NOMO-1 treated with DMSO at 0.1 percent for 48 hours (cell line): ENCODE results near the gene MCM9.
A peak's percentile ranks its signal among the peaks of the same experiment; 100 is the strongest.
"Not testable (repeated sequence)": the region's sequence is repeated elsewhere in the genome, so short reads cannot be mapped to it uniquely, and the experiment has no call there.

Source experiments
- DNase-seq: peaks from one replicate; lab custom pipeline; 2025; ENCODE audit not compliant: unreplicated experiment; lab: John Stamatoyannopoulos, UW

MCM9 gene

DNA sequence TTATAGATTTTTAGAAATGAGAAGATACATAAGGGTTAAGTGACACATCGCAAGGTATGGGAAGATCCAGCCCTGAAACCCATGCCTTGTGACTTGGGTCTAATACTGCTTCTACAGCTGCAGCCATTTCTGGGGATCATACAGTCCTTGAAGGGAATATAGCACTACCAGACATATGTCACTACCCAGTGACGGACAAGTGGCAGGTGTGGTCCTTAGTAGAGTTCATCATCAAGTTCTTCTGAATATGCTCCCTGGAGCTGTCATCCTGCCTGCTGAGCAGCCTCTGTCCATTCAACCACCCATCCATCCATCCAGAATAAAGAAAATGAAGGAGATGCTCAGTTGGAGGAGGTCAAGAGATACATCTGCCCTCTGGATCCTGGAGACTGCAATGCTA is 159.6 kb downstream of the MCM9 start:
- DNase-seq: no peak

DNA sequence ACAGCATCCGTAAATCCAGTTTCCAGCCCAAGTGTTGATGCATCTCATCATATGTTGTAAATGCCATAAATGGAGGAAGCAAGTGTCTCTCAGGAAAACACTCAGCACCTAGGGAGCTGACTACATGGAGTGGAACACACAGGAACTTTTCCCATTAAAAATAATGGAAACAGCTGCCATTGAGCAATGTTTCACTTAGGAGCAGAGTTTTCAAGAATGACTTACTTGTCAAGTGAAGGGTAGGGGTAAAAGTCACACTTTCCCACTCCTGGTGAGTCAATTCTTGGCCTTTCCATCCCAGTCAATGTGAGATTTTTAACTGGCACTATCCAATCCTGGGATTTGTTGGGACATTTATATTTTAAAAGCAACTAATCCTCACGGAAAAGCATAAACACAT is 160.4 kb downstream of the MCM9 start:
- DNase-seq: no peak

DNA sequence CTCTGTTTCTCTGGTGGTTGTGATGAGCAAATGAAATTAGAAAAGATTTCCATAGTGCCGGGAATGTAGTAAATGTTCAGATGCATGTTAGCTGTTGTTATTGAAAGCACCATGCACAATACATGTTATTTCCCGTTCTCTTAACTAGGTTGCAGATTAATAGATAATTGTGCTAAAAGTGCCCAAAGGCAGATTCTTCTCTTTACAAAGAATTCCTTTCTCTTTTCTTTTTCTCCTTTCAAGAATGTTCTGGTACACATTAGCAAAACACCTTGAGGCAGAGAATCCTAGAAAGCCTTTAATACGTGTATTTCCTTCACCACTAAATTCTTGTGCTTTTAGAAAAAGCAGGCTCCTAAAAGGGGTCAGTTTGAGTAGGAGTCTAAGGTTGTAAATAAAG is 162.1 kb downstream of the MCM9 start:
- DNase-seq: no peak

DNA sequence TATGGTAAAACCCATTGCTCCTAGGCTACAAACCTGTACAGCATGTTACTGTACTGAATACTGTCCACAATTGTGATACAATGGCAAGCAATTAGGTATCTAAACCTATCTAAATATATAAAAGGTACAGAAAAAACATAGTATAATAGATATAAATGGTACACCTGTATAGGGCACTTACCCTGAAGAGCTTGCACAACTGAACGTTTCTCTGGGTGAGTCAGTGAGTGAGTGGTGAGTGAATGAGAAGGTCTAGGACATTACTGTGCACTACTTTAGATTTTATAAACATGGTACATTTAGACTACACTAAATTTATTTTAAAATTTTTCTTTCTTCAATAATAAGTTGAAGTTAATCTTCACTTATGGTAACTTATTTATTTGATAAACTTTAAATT is 163.7 kb downstream of the MCM9 start:
- no peak for DNase-seq

DNA sequence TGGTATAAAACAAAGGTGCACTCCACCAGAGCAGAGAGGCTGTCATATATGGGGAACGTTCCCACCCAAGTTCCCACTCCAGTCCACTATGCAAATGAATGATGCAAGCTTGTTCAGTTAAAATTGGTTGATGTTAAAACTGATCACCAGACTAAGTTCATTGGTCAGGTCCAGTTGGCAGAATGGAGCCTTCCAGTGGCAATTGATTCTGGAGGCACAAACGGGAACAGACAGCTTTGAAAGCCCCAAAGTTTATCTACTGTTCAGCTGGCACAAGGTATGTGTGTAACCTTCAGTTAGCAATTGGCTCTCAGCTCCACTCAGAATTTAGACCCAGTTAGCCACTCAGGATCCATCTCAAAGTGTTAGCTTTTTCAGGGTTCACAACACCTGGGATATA is 164.1 kb downstream of the MCM9 start:
- no peak for DNase-seq

DNA sequence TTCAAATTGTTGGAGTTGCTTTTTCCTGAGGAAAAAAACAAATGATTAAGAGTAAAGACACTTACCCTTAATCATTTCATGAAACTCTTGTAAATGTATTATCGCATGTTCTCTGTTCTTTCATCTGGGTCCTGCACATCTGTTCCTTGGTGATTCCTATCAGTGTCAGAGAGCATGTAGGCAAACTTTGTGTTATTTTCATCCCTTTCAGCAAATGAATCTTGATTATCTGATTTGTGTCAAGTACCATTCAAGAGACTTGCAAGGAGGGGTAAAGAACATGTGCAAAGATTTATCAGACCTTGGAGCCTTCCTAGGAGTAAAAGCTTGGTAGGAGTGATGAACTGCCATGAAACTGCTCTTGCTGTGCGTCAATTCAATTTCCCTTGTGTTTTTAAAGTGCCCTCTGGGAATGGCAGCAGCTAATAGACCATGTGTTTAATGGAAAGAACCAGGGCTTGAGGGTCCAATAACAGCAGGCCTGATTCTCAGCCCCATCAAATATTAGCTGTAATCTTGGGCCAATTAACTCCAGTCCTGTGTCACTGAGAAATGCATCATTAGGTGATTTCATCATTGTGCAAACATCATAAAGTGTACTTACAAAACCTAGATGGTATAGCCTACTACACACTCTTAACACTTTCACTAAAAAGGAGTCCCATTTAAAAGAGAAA is 164.7 kb downstream of the MCM9 start:
- DNase-seq: peak; percentile 25

DNA sequence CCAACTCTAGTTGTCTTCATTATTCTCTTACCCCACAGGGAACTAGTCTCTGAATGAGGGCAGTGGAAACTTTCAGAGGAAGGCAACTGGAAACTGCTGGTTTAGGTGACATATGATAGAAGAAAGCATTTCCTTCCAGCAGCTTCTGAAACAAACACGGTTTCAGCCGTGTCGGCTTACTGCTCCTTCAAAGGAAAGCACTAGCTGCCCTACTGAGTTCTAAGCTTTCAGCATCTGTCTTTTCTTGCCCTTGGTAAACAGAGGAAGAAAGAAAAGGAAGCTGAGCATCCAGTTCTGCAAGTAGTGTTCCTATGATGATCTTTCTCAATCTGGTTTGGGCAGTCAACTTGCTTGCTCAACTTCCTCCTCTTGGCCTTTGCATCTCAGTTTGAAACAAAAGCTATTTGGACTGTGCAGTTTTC is 166.0 kb downstream of the MCM9 start:
- peak; percentile 93 for DNase-seq

DNA sequence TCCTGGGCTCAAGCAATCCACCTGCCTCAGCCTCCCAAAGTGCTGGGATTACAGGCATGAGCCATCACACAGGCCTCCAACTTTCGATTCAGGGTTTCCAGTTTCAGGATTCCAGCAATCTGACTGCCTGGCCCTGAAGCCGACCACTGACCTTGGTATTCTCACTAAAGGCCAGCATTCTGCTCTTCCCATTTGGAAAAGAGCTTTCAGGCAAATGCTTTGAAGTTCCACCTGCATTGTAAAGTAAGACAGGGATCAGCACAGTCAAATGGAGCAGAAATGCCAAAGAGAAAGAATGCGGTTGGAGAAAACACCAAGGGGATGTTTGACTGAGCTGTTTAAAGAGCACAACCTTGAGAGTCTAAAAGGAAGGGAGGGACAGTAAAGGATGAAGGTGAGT is 166.5 kb downstream of the MCM9 start:
- DNase-seq: no peak

DNA sequence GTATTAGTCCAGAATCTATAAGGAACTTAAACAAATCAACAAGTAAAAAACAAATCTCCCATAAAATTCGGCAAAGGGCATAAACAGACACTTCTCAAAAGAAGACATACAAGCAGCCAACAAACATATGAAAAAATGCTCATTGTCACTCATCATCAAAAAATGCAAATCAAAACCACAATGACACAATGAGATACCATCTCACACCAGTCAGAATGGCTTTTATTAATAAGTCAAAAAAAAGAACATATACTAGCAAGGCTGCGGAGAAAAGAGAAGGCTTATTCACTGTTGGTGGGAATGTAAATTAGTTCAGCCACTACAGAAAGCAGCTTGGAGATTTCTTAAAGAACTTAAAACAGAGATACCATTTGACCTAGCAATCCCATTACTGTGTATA is 169.6 kb downstream of the MCM9 start:
- not testable (repeated sequence) for DNase-seq

DNA sequence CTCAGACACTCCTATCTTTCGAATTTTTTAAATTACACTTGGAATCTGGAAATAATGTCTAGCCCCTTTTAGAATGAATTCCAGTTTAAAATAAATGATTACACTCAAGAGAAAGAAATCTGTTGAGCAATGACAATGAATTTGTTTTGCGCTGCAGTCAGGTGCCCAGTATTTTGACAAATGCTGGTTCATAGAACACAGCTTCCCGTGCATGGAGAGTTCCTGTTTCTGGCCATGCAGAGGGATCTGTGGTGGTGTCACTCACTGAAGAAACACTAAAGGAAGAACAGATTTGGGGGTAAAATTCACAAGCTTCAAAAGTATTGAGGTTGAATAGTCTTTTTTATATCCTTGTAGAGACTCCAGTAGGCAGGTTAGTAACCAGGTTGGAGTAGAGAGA is 170.2 kb downstream of the MCM9 start:
- peak; percentile 70 for DNase-seq
